ENCODE results near the gene HOXA13. TPM values are rescaled to one million over a fixed set of nuclear protein-coding genes. Genes with fewer than 3 reads are reported as not detected.

Gene HOXA13
- total RNA-seq, 1 donor from 2014 or later, result not detected

GRCh38 chr7:27146491-27147198 is 53.2 kb downstream of the HOXA13 start:
- ATAC-seq (ENCODE audit: poor library complexity), result no peak
- no peak for DNase-seq
- intact Hi-C loops (cut with DNase I), result no loop called here

GRCh38 chr7:27145914-27146412 is 53.9 kb downstream of the HOXA13 start:
- intact Hi-C loops (cut with DNase I), result no loop called here
- DNase-seq (no peak), ATAC-seq (ENCODE audit: poor library complexity) (no peak)

GRCh38 chr7:27145165-27145913 is 54.6 kb downstream of the HOXA13 start:
- ATAC-seq (ENCODE audit: poor library complexity) (no peak), DNase-seq (no peak)
- intact Hi-C loops (cut with DNase I), result no loop called here

GRCh38 chr7:27144781-27145164 is 55.1 kb downstream of the HOXA13 start:
- ATAC-seq (ENCODE audit: poor library complexity) (no peak), DNase-seq (no peak)
- intact Hi-C loops (cut with DNase I), result no loop called here

Small RNAs within 50 kb of the gene (microRNA-seq; reads per million reads assigned to microRNA genes)
- 5.2 reads per million, percentile 13 among the genes with 10 or more reads in this experiment for gene MIR196B

Other genes starting within 250 kb of the HOXA13 start
- 0.13 TPM for gene HOXA1, start 104.1 kb downstream of the HOXA13 start, total RNA-seq
- gene HOXA2, start 97.4 kb downstream of the HOXA13 start, total RNA-seq, result 0.11 TPM
- 0.97 TPM for gene HOXA4, start 69.3 kb downstream of the HOXA13 start, total RNA-seq
- gene HOXA5, start 56.4 kb downstream of the HOXA13 start, total RNA-seq, result 0.62 TPM
- not detected for gene HOXA6, start 52.3 kb downstream of the HOXA13 start, total RNA-seq
- 0.35 TPM for gene HOXA3, start 47.5 kb downstream of the HOXA13 start, total RNA-seq
- gene HOXA7, start 43.4 kb downstream of the HOXA13 start, total RNA-seq, result not detected
- gene HOXA9, start 34.6 kb downstream of the HOXA13 start, total RNA-seq, result not detected
- not detected for gene HOXA10, start 25.8 kb downstream of the HOXA13 start, total RNA-seq
- gene HOXA11, start 14.9 kb downstream of the HOXA13 start, total RNA-seq, result not detected
- gene EVX1, start 42.7 kb upstream of the HOXA13 start, total RNA-seq, result not detected

All from Right ventricle myocardium superior (tissue), 1 donor.